H1 (cell line): Measurements from ENCODE around the gene KRT23. TPM values are rescaled to one million over a fixed set of nuclear protein-coding genes. Genes with fewer than 3 reads are reported as not detected.

Source experiments
- CTCF ChIA-PET: fragments of 300-600 bp; sonication (Branson Sonifier 250); formaldehyde crosslinking; loops from one replicate; lab custom pipeline; 2021; ENCODE audit not compliant: partially characterized antibody; lab: Charles Lee
- POLR2A ChIA-PET: fragments of 300-600 bp; sonication (Branson Sonifier 250); formaldehyde crosslinking; loops from one replicate; lab custom pipeline; 2021; ENCODE audit warnings: inconsistent platforms; ENCODE audit not compliant: partially characterized antibody; lab: Charles Lee
- DNase-seq, 2 experiments: peaks; one replicate each; pipeline versions ENCODE4 v3.0.0 to v3.0.0-alpha.2; 2010 to 2022; ENCODE audit warnings: low spot score in 2 of 2, low read depth in 1 of 2, mixed read lengths in 1 of 2
- FAIRE-seq: peaks from 2 replicates; lab custom pipeline; 2011; peaks lifted over from hg19 to GRCh38; lab: Jason Lieb, UNC
- H2AFZ ChIP-seq: 2 replicates; pipeline ENCODE4 v1.8.1; 2012; ENCODE audit warnings: low read length, inconsistent platforms
- H2AK5ac ChIP-seq: 2 replicates; pipeline ENCODE4 v1.6.1; 2013; ENCODE audit warnings: low read depth, low read length
- H2BK120ac ChIP-seq: replicated peaks from 2 replicates; pipeline ENCODE3; 2013; ENCODE audit warnings: low read depth, low read length, inconsistent platforms
- H2BK12ac ChIP-seq: 2 replicates; pipeline ENCODE4 v1.6.1; 2013; ENCODE audit warnings: low read depth, low read length
- H2BK15ac ChIP-seq: 2 replicates; pipeline ENCODE4 v1.6.1; 2013; ENCODE audit warnings: low read length
- H2BK20ac ChIP-seq: 2 replicates; pipeline ENCODE4 v1.6.1; 2013; ENCODE audit warnings: low read length
- H2BK5ac ChIP-seq: 2 replicates; pipeline ENCODE4 v1.6.1; 2013; ENCODE audit warnings: low read depth, low read length
- H3K14ac ChIP-seq: 2 replicates; pipeline ENCODE4 v1.6.1; 2013; ENCODE audit warnings: inconsistent platforms; ENCODE audit not compliant: insufficient read length
- H3K18ac ChIP-seq: 2 replicates; pipeline ENCODE4 v1.6.1; 2013; ENCODE audit warnings: low read length; ENCODE audit errors: extremely low read depth
- H3K23ac ChIP-seq: 2 replicates; pipeline ENCODE4 v1.6.1; 2013; ENCODE audit warnings: inconsistent platforms; ENCODE audit not compliant: insufficient read length
- H3K23me2 ChIP-seq: 2 replicates; pipeline ENCODE4 v1.6.1; 2013; ENCODE audit warnings: low read depth, low read length
- H3K27ac ChIP-seq: 2 replicates; pipeline ENCODE4 v1.6.1; 2011; ENCODE audit warnings: low read depth, low read length, inconsistent platforms
- H3K27me3 ChIP-seq, 4 experiments: replicated peaks in 1 of 4; 1 replicate in 1 of 4; 2 replicates in 3 of 4; pipeline versions ENCODE4 v1.6.1 to v1.8.1; 2011 to 2013; ENCODE audit warnings: low read length in 3 of 4, mild to moderate bottlenecking in 3 of 4, inconsistent platforms in 2 of 4, mixed read lengths in 2 of 4, moderate library complexity in 1 of 4; ENCODE audit not compliant: control insufficient read depth in 3 of 4, insufficient read depth in 3 of 4; ENCODE audit errors: extremely low read depth in 1 of 4
- H3K36me3 ChIP-seq, 4 experiments: 2 replicates each; pipeline versions ENCODE4 v1.6.1 to v1.8.1; 2011 to 2013; ENCODE audit warnings: mild to moderate bottlenecking in 4 of 4, low read length in 3 of 4, moderate library complexity in 2 of 4, control low read depth in 1 of 4, inconsistent platforms in 1 of 4; ENCODE audit not compliant: insufficient read depth in 4 of 4, control insufficient read depth in 2 of 4
- H3K4ac ChIP-seq: replicated peaks from 2 replicates; pipeline ENCODE3; 2013; ENCODE audit warnings: low read length, low read depth, mixed read lengths, inconsistent platforms; ENCODE audit not compliant: insufficient read length
- H3K4me1 ChIP-seq, 4 experiments: replicated peaks in 1 of 4; 1 replicate in 1 of 4; 2 replicates in 3 of 4; pipeline versions ENCODE4 v1.6.1 to v1.8.1; 2011 to 2013; ENCODE audit warnings: low read length in 3 of 4, inconsistent platforms in 2 of 4, mixed read lengths in 1 of 4; ENCODE audit not compliant: insufficient read depth in 4 of 4, control insufficient read depth in 3 of 4
- H3K4me2 ChIP-seq, 2 experiments: 2 replicates each; pipeline versions ENCODE4 v1.6.1 to v1.8.1; 2011 to 2013; ENCODE audit warnings: low read depth in 2 of 2, low read length in 2 of 2, control low read depth in 1 of 2, inconsistent platforms in 1 of 2, mild to moderate bottlenecking in 1 of 2; ENCODE audit not compliant: insufficient read depth in 1 of 2
- H3K4me3 ChIP-seq, 4 experiments: fragments of 200-600, 300-600 bp in 1 of 4; sonication (generic), shearing (Covaris generic), sonication (Bioruptor Twin) in 1 of 4; 2 replicates each; pipeline versions ENCODE4 v1.5.1 to v1.8.1; 2011 to 2016; ENCODE audit warnings: low read length in 4 of 4, low read depth in 3 of 4, control low read depth in 2 of 4, inconsistent platforms in 2 of 4, mild to moderate bottlenecking in 2 of 4, mixed read lengths in 1 of 4, moderate library complexity in 1 of 4; ENCODE audit not compliant: insufficient read depth in 2 of 4; ENCODE audit errors: extremely low read depth in 1 of 4
- H3K56ac ChIP-seq: replicated peaks from 2 replicates; pipeline ENCODE3; 2013; ENCODE audit warnings: low read depth, mild to moderate bottlenecking, mixed read lengths, low read length, inconsistent platforms; ENCODE audit not compliant: insufficient read length
- H3K79me1 ChIP-seq: 2 replicates; pipeline ENCODE4 v1.6.1; 2013; ENCODE audit warnings: low read depth, low read length, control low read depth
- H3K79me2 ChIP-seq, 2 experiments: 2 replicates each; pipeline versions ENCODE4 v1.6.1 to v1.8.1; 2012 to 2013; ENCODE audit warnings: low read length in 2 of 2, mild to moderate bottlenecking in 2 of 2, inconsistent platforms in 1 of 2; ENCODE audit not compliant: insufficient read depth in 2 of 2, control insufficient read depth in 1 of 2
- H3K9ac ChIP-seq, 4 experiments: replicated peaks in 1 of 4; 1 replicate in 1 of 4; 2 replicates in 3 of 4; pipeline versions ENCODE4 v1.6.1 to v1.8.1; 2011 to 2013; ENCODE audit warnings: low read depth in 3 of 4, low read length in 3 of 4, control low read depth in 2 of 4, mild to moderate bottlenecking in 2 of 4, moderate library complexity in 2 of 4, inconsistent platforms in 1 of 4; ENCODE audit errors: extremely low read depth in 1 of 4
- H3K9me3 ChIP-seq, 2 experiments: 2 replicates each; pipeline versions ENCODE4 v1.6.1 to v1.8.1; 2012 to 2013; ENCODE audit warnings: mild to moderate bottlenecking in 2 of 2, moderate library complexity in 2 of 2, control low read depth in 1 of 2, inconsistent platforms in 1 of 2, low read depth in 1 of 2, low read length in 1 of 2, mixed read lengths in 1 of 2; ENCODE audit not compliant: insufficient read depth in 2 of 2
- H4K20me1 ChIP-seq, 2 experiments: replicated peaks in 1 of 2; 2 replicates each; pipeline versions ENCODE3 to v1.8.1; 2011 to 2013; ENCODE audit warnings: inconsistent platforms in 2 of 2, low read length in 2 of 2, mild to moderate bottlenecking in 1 of 2; ENCODE audit not compliant: insufficient read depth in 2 of 2, control insufficient read depth in 1 of 2
- H4K5ac ChIP-seq: 2 replicates; pipeline ENCODE4 v1.6.1; 2013; ENCODE audit warnings: low read length, low read depth, mixed read lengths, inconsistent platforms; ENCODE audit not compliant: insufficient read length
- H4K8ac ChIP-seq: 2 replicates; pipeline ENCODE4 v1.8.0; 2013; ENCODE audit warnings: mild to moderate bottlenecking, moderate library complexity, low read length, inconsistent platforms; ENCODE audit not compliant: insufficient read depth; ENCODE audit errors: extremely low read depth
- H4K91ac ChIP-seq: replicated peaks from 2 replicates; pipeline ENCODE3; 2013; ENCODE audit warnings: low read length, mixed read lengths, inconsistent platforms; ENCODE audit not compliant: insufficient read length
- CBX8 ChIP-seq: fragments of 300-800, 300-1000 bp; sonication (generic); IDR thresholded peaks from 2 replicates; pipeline ENCODE4 v1.7.1; 2016; ENCODE audit warnings: low read depth, low read length, borderline replicate concordance
- CEBPB ChIP-seq: IDR thresholded peaks from 2 replicates; pipeline ENCODE4 v1.6.1; 2012; ENCODE audit warnings: low read depth, low read length
- CTBP2 ChIP-seq: IDR thresholded peaks from 2 replicates; pipeline ENCODE4 v1.7.0; 2011; ENCODE audit warnings: borderline replicate concordance, mild to moderate bottlenecking, moderate library complexity, mixed read lengths, low read length; ENCODE audit not compliant: insufficient read depth, insufficient read length
- KDM5A ChIP-seq: fragments of 200-600 bp; IDR thresholded peaks from 2 replicates; pipeline ENCODE4 v1.7.1; 2012; ENCODE audit warnings: mild to moderate bottlenecking, low read length, inconsistent platforms, mixed read lengths
- RBBP5 ChIP-seq: IDR thresholded peaks from 2 replicates; pipeline ENCODE4 v1.7.1; 2012; ENCODE audit warnings: low read depth, mild to moderate bottlenecking, inconsistent platforms, low read length, moderate library complexity, borderline replicate concordance
- RXRA ChIP-seq: IDR thresholded peaks from 2 replicates; pipeline ENCODE4 v1.6.1; 2011; ENCODE audit warnings: low read depth, mild to moderate bottlenecking, low read length, moderate library complexity; ENCODE audit not compliant: insufficient read depth
- SIN3A ChIP-seq, 2 experiments: IDR thresholded peaks in 1 of 2; conservative IDR thresholded peaks in 1 of 2; 2 replicates each; pipeline ENCODE4 v1.6.1; 2011 to 2012; ENCODE audit warnings: low read length in 2 of 2, improper control_type of control experiment in 1 of 2, low read depth in 1 of 2, mild to moderate bottlenecking in 1 of 2
- SP1 ChIP-seq: IDR thresholded peaks from 2 replicates; pipeline ENCODE4 v1.6.1; 2011; ENCODE audit warnings: low read depth, low read length
- SRF ChIP-seq: IDR thresholded peaks from 2 replicates; pipeline ENCODE4 v1.6.1; 2011; ENCODE audit warnings: mild to moderate bottlenecking, low read depth, low read length, moderate library complexity
- TAF1 ChIP-seq: IDR thresholded peaks from 2 replicates; pipeline ENCODE4 v1.6.1; 2011; ENCODE audit warnings: mild to moderate bottlenecking, low read depth, low read length
- WGBS, 2 experiments: shearing (Covaris generic) in 1 of 2; methylation state at CpG; one replicate each; pipeline versions ENCODE4 v1.1.6 to v1.1.7; 2013 to 2015; ENCODE audit warnings: low lambda C conversion rate in 2 of 2, mixed read lengths in 2 of 2, inconsistent platforms in 1 of 2, low coverage in 1 of 2, missing lambda C conversion rate in 1 of 2; ENCODE audit not compliant: insufficient replicate concordance in 2 of 2, insufficient coverage in 1 of 2, insufficient read length in 1 of 2; ENCODE audit errors: extremely low coverage in 1 of 2, missing lambda C conversion rate in 1 of 2; 5-methylcytosine and 5-hydroxymethylcytosine counted together
- polyA plus RNA-seq, 7 experiments: library from polyadenylated mRNA; depleted of rRNA in 3 of 7; stranded (reverse) in 5 of 7; unstranded in 2 of 7; fragments of >200 nt in 5 of 7; fragments of 200-250 nt in 2 of 7; gene quantifications; 1 replicate in 5 of 7; 2 replicates in 1 of 7; 4 replicates in 1 of 7; pipeline versions ENCODE4 v1.2.1 to v1.2.3, GENCODE V29; 2011 to 2013; ENCODE audit warnings: missing spikeins in 2 of 7, mixed read lengths in 2 of 7
- total RNA-seq: library from RNA; stranded (reverse); fragmentation: NEBNext Ultra II Directional; extraction: Animal tissue kit (Norgen Biotek cat#: 25700); gene quantifications from 2 replicates; pipeline ENCODE4 v1.2.1, GENCODE V29; 2021

The KRT23 gene
- total and polyA plus RNA-seq, 2 of the 8 experiments (the other 6 are each of a cell fraction or from before 2014, with no cell fraction given), result not detected

- POLR2A ChIA-PET, result no interaction called here
Observed at GRCh38 chr17:40910441-40910841, 27.0 kb downstream of the KRT23 start.

More at GRCh38 chr17:40910441-40910841, 27.0 kb downstream of the KRT23 start:
- Histone ChIP-seq H2BK5ac (no peak overlapping the region), H3K4me3 (no peak overlapping the region), H3K4ac (no peak overlapping the region), H2BK120ac (no peak overlapping the region), H3K4me1 (peaks cover 0 to 2% (median 0%) of the 10 kb centered on the region in 4 experiments; a peak in 1 of 7 replicates), H4K91ac (no peak overlapping the region), H3K18ac (no peak overlapping the region), H3K27ac (no peak overlapping the region), H2AFZ (no peak overlapping the region), H3K9ac (no peak overlapping the region), H3K9me3 (no peaks in the 10 kb centered on the region), H3K27me3 (no peaks in the 10 kb centered on the region), H4K8ac (no peak overlapping the region), H3K4me2 (no peak overlapping the region), H4K20me1 (no peaks in the 10 kb centered on the region), H2BK12ac (no peak overlapping the region), H3K23ac (no peak overlapping the region), H3K36me3 (no peaks in the 10 kb centered on the region), H2BK15ac (no peak overlapping the region), H3K14ac (no peak overlapping the region), H3K79me1 (no peaks in the 10 kb centered on the region), H2BK20ac (no peak overlapping the region), H3K23me2 (no peaks in the 10 kb centered on the region), H4K5ac (no peak overlapping the region), H2AK5ac (no peak overlapping the region), H3K56ac (no peak overlapping the region), H3K79me2 (no peaks in the 10 kb centered on the region)
- DNase-seq (no peak), FAIRE-seq (no peak)
- 89% methylated on average over 3 of the region's 3 CpGs; no CpG with 5 or more reads in 1 of the 2 experiments for WGBS, 2 experiments
- CTCF ChIA-PET, result interaction anchor here (1.0 to 2.2 kb wide), 11 partner anchors 22 to 753 kb away, joined by 3 to 6 read pairs (median 4); no protein-coding TSS in a partner anchor
- TF ChIP-seq RXRA (no peak), SRF (no peak), CBX8 (no peak), RBBP5 (no peak), CEBPB (no peak), TAF1 (no peak), KDM5A (no peak), SP1 (no peak), CTBP2 (no peak), SIN3A (conservative IDR thresholded peaks at IDR 0.05 in 1 of 2, IDR thresholded peaks at IDR 0.05 in 1 of 2; ENCODE audit: low read depth in 1 of 2, low read length in 2 of 2) (no peak)
